ENCODE results near the gene ABHD14A.
A peak's percentile ranks its signal among the peaks of the same experiment; 100 is the strongest.

Gene ABHD14A

GRCh38 chr3:51941463-51941797 lies 33.4 kb upstream of the ABHD14A start:
- DNase-seq (ENCODE audit: low read depth), result no peak

GRCh38 chr3:51941798-51942602 lies 32.9 kb upstream of the ABHD14A start, which contains the start of the genes PARP3 and RRP9:
TSS of gene PARP3 (plus strand) at chr3:51942363. CDS start at chr3:51943356, 993 bp downstream.
TSS of gene RRP9 (minus strand) at chr3:51941904. CDS start at chr3:51941867, 37 bp downstream.
- DNase-seq (ENCODE audit: low read depth), result peak; percentile 100

DNA sequence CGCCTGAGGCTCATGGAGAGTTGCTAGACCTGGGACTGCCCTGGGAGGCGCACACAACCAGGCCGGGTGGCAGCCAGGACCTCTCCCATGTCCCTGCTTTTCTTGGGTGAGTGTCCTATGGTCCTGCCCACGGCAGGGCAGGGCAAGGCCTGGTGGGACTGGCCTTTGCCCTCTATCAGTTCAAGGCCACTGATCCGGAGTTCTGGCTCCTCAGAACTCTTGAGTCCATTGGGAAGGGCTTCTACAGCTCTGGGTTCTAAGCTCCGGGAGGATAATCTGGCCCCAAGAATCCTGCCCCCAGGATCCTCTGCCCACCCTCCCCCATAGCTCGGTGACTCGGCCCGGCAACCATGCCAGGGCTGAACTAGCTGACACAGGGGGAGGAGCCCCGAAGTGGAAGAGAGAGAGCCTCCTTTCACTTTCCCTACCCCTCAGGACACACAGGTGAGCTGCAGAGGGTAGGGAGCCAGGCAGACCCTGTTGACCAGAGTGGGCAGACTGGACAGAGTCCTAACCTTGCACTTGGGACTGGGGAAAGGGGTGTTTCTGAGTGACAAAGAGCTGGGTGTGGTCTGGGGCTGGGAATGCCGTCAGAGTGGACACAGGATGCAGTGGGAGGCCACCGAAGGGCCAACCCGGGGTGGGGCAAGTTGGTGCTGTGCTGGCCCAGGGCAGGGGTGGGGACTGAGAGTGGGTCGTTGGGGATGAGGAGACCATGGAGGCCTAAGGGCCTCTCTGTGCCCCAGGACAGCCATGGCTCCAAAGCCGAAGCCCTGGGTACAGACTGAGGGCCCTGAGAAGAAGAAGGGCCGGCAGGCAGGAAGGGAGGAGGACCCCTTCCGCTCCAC lies 32.0 kb upstream of the ABHD14A start:
- peak; percentile 83 for DNase-seq (ENCODE audit: low read depth)

DNA sequence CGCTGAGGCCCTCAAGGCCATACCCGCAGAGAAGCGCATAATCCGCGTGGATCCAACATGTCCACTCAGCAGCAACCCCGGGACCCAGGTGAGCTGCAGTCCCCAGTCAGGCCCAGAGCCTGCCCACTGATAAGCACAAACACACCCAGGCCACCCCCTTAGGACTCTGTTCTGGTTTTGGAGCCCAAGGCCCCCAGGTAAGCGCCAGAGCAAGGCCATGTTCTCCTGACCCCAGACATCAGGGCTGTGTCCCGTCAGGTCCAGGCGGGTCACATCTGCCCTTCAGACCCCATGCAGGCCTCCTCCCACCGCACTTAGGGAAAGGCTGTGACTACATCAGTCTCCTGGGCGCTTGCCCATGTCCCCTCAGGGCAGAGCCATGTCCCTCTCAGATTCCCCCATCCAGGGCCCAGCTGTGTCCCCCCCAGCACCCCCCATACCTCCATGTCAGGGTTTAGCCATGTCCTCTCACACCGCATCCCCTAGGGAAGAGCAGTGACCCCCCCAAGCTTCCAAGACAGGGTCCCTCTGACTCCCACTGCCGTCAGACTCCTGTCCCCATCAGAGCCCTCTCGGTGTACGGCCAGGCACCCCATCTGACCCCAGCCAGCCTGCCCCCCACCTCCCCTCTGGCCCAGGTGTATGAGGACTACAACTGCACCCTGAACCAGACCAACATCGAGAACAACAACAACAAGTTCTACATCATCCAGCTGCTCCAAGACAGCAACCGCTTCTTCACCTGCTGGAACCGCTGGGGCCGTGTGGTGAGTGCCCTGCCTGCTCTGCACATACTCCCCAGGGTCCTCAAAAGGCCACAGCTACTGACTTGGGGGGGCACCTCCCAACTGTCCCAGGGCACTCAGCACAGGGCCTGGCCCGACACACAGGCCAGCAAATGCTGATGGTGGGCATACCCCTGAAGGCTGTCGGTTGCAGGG lies 31.1 kb upstream of the ABHD14A start:
- DNase-seq (ENCODE audit: low read depth), result no peak

DNA sequence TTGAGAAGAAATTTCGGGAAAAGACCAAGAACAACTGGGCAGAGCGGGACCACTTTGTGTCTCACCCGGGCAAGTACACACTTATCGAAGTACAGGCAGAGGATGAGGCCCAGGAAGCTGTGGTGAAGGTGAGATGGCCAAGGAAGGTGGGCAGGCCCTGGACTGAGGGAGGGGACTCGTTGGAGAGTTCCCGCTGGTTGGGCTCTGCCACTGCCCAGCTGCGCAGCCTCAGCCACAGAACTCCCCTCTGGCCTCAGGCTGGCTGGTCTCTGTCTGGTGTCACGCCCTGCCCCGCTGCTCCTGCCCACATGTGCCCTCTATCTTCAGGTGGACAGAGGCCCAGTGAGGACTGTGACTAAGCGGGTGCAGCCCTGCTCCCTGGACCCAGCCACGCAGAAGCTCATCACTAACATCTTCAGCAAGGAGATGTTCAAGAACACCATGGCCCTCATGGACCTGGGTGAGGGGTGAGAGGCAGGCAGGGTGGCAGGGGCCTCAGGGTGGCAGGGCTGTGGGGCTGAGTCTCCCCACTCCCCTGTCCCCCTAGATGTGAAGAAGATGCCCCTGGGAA lies 30.3 kb upstream of the ABHD14A start:
- no peak for DNase-seq (ENCODE audit: low read depth)

GRCh38 chr3:51945031-51945840 lies 29.6 kb upstream of the ABHD14A start:
- no peak for DNase-seq (ENCODE audit: low read depth)

DNA sequence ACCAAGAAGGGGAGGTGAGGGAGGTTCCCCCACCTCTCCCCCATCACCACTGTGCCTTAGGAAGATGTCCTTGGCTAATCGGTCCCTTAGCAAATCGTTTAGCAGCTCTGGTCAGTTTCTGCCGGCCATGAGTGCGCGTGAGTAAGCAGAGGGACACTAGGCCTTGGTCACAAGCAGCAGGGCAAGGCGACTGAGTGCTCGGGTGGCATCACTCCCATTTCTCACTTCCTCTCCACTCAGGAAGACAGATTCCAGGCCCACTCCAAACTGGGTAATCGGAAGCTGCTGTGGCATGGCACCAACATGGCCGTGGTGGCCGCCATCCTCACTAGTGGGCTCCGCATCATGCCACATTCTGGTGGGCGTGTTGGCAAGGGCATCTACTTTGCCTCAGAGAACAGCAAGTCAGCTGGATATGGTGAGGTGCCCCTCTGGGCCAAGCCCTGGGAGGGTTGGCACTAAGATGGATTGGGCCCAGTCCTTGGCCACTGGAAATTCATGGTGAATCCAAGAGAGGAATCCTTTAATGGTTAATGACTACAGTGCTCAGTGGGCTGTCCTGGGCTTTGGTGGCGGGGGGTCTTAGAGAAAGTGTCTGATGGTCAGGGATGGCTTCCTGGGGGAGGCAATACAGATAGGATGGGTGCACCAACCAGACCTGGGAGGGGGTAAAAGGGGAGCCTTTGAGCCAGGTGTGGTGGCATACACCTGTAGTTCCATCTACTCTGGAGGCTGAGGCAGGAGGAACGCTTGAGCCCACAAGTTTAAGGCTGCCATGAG lies 28.7 kb upstream of the ABHD14A start:
- DNase-seq (ENCODE audit: low read depth), result no peak

DNA sequence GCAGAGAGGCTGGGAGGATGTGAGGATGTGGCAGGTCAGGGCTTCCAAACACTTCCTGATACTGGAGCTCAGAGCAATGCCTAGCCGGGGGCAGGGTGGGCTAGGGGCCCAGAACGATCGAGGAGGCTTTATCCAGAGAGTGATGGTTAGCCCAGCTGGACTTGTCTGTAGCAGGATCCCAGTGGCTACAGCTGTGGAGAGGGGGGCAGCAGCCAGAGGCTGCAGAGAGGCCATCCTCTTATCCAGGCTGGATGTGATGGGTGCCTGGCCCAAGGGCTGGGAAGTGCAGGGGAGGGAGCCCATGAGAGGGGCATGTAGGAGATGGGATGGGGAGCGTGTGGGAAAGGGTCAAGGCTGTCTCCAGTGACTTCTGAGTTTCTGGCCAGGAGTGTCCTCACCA lies 28.1 kb upstream of the ABHD14A start:
- DNase-seq (ENCODE audit: low read depth), result no peak

DNA sequence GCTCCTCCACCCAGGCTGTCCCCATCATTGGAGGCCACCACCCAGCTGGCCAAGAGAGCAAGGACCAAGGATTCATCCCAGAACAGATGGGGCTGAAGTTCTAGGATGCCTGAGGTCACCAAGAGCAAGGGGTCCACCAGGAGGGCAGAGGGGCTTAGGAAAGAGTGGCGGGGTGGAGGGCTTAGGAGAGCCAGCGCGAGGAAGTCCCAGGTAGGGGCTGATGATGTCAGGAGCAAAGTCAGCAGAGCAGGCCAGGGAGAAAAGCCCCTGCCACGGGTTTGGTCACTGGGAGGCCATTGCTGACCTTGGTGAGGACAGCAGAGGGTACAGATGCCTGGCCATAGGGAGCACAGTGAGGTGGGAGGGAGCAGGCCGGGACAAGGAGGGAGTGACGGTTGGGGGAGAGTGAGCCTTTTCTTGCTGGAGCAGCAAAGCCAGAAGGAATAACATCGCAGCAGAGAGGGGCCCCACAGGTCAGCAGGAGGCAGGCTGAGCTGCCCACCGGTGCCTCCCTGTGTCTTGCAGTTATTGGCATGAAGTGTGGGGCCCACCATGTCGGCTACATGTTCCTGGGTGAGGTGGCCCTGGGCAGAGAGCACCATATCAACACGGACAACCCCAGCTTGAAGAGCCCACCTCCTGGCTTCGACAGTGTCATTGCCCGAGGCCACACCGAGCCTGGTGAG lies 27.5 kb upstream of the ABHD14A start:
- DNase-seq (ENCODE audit: low read depth), result no peak

- DNase-seq (ENCODE audit: low read depth), result no peak
These were observed 26.8 kb upstream of the ABHD14A start for GRCh38 chr3:51948016-51948580.

GRCh38 chr3:51949121-51949520 lies 25.7 kb upstream of the ABHD14A start:
- DNase-seq (ENCODE audit: low read depth), result no peak

- no peak for DNase-seq (ENCODE audit: low read depth)
These were observed 24.0 kb upstream of the ABHD14A start for GRCh38 chr3:51950899-51951298.

GRCh38 chr3:51953445-51953844 lies 21.4 kb upstream of the ABHD14A start:
- peak; percentile 80 for DNase-seq (ENCODE audit: low read depth)

- no peak for DNase-seq (ENCODE audit: low read depth)
These were observed 20.8 kb upstream of the ABHD14A start for GRCh38 chr3:51954105-51954504.

DNA sequence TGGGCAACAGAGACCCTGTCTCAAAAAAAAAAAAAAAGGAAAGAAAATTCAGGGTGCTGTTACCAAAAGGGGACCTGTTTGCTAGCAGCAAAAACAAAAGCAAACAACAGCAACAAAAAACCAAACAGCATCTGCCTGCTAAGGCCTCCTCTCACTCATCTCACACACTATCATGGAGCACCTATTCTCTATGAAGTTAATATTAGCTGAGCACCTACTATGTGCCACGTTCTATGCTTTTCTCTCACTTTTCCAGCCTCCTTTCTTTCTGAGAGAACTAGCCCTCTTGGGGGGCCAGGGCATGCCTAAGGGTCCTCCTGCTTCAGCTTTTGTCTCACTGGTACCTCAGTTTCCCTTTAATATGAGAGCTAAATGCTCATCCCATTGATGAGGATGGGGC lies 20.2 kb upstream of the ABHD14A start:
- DNase-seq (ENCODE audit: low read depth), result no peak

DNA sequence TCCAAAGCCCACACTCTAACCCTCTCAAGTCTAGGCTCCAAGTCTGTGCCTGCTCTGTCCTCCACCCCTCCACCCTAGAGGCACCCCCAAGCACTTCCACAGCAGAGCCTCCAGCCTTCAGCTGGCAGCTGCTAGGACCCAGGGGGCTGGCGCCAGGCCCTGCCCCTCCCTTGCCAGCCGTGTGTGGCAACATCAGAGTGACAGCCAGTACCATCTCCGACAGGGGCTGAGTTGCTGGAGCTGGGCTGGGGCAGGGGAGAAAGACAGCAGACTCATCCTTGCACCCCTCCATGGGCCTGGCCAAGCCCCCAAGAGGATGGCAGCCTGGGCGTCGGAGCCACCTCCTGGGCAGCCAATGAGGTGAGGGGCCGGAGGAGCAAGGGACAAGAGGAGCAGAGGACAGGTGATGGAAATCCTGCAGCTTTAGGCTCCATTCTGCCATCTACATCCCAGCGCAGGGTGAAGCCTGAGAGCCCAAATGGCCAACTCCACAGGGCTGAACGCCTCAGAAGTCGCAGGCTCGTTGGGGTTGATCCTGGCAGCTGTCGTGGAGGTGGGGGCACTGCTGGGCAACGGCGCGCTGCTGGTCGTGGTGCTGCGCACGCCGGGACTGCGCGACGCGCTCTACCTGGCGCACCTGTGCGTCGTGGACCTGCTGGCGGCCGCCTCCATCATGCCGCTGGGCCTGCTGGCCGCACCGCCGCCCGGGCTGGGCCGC lies 19.5 kb upstream of the ABHD14A start, which contains the start of gene GPR62:
Gene GPR62, plus strand, starts transcription at position 207 of the 718 bp plus-strand sequence. Its CDS starts 272 bp downstream, at position 479.
- DNase-seq (ENCODE audit: low read depth), result no peak

- no peak for DNase-seq (ENCODE audit: low read depth)
These were observed 18.7 kb upstream of the ABHD14A start for GRCh38 chr3:51955893-51956770.

Data from ELR (cell line).